GM20431 (cell line): ENCODE measurements around the gene NHERF2.

Experiments used
- in situ Hi-C: fragments of 300-500 bp; cut with MseI, MboI; formaldehyde crosslinking; loops from one replicate; pipeline ENCODE4 v1.15.0; 2020; ENCODE audit warnings: low sequenced_read_pairs; ENCODE audit not compliant: unreplicated experiment

NHERF2 gene

GRCh38 chr16:2077016-2077415 is 50.3 kb downstream of the NHERF2 start:
- in situ Hi-C loops, result no loop called here

GRCh38 chr16:2077696-2078095 is 51.0 kb downstream of the NHERF2 start:
- in situ Hi-C loops, result no loop called here

GRCh38 chr16:2078096-2078495 is 51.4 kb downstream of the NHERF2 start:
- in situ Hi-C loops, result no loop called here

- in situ Hi-C loops, result no loop called here
Observed at GRCh38 chr16:2078691-2079090, 52.0 kb downstream of the NHERF2 start.

GRCh38 chr16:2079311-2079800 is 52.7 kb downstream of the NHERF2 start:
- in situ Hi-C loops, result no loop called here

- in situ Hi-C loops, result no loop called here
Observed at GRCh38 chr16:2079991-2080390, 53.3 kb downstream of the NHERF2 start.

- in situ Hi-C loops, result no loop called here
Observed at GRCh38 chr16:2081201-2082084, 54.7 kb downstream of the NHERF2 start.

GRCh38 chr16:2082171-2082982 is 55.7 kb downstream of the NHERF2 start:
- in situ Hi-C loops, result no loop called here

- in situ Hi-C loops, result no loop called here
Observed at GRCh38 chr16:2082983-2083364, 56.3 kb downstream of the NHERF2 start.

- in situ Hi-C loops, result no loop called here
Observed at GRCh38 chr16:2083409-2083808, 56.7 kb downstream of the NHERF2 start.

GRCh38 chr16:2083876-2084780 is 57.4 kb downstream of the NHERF2 start:
- in situ Hi-C loops, result no loop called here

GRCh38 chr16:2084895-2085625 is 58.4 kb downstream of the NHERF2 start:
- in situ Hi-C loops, result no loop called here

GRCh38 chr16:2085669-2086068 is 59.0 kb downstream of the NHERF2 start:
- in situ Hi-C loops, result no loop called here

GRCh38 chr16:2086106-2086742 is 59.5 kb downstream of the NHERF2 start:
- in situ Hi-C loops, result no loop called here

GRCh38 chr16:2086812-2087747 is 60.4 kb downstream of the NHERF2 start:
- in situ Hi-C loops, result no loop called here

- in situ Hi-C loops, result no loop called here
Observed at GRCh38 chr16:2087748-2088631, 61.3 kb downstream of the NHERF2 start.
